Fibroblast of upper back skin (primary cell): Measurements from ENCODE around the gene HSPBAP1.
A peak's percentile ranks its signal among the peaks of the same experiment; 100 is the strongest.
"Not testable (repeated sequence)": the region's sequence is repeated elsewhere in the genome, so short reads cannot be mapped to it uniquely, and the experiment has no call there.

Experiments
- DNase-seq: peaks from one replicate; pipeline ENCODE4 v3.0.0-alpha.2; 2013

HSPBAP1 gene

GRCh38 chr3:122784436-122784835 lies 9.2 kb downstream of the HSPBAP1 start:
- DNase-seq, result peak; percentile 68

- no peak for DNase-seq
These were observed 10.8 kb downstream of the HSPBAP1 start for GRCh38 chr3:122782804-122783203.

GRCh38 chr3:122777563-122777962 lies 16.1 kb downstream of the HSPBAP1 start:
- DNase-seq, result no peak

- no peak for DNase-seq
These were observed 16.8 kb downstream of the HSPBAP1 start for GRCh38 chr3:122776675-122777468.

- no peak for DNase-seq
These were observed 19.1 kb downstream of the HSPBAP1 start for GRCh38 chr3:122774564-122774963.

DNA sequence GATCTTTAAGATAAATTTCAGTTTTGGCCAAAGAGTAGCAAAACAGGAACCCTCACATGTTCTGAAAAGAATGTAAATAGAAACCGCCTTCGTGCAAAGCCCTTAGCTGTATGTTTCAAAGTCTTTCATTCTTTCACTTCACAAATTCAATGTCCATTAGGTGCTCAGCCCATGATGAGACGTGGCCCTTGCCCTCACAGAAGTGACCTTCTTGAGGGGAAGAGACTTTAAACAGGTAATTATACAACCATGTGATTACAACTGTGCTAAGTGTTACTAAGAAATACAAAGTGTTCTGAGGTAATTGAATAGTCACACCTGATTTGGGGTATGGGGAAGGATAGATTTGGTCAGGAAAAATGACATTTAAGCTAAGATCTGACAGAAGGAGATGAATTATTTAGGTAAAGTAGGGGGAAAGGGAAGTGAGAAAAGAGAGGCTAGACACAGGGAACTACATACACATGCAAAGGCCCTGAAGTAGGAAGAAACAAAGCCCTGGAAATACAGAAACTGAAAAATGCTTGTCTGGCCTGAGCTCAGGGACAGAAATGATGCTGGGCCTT lies 19.6 kb downstream of the HSPBAP1 start:
- no peak for DNase-seq

- DNase-seq, result no peak
These were observed 20.8 kb downstream of the HSPBAP1 start for GRCh38 chr3:122772827-122773226.

DNA sequence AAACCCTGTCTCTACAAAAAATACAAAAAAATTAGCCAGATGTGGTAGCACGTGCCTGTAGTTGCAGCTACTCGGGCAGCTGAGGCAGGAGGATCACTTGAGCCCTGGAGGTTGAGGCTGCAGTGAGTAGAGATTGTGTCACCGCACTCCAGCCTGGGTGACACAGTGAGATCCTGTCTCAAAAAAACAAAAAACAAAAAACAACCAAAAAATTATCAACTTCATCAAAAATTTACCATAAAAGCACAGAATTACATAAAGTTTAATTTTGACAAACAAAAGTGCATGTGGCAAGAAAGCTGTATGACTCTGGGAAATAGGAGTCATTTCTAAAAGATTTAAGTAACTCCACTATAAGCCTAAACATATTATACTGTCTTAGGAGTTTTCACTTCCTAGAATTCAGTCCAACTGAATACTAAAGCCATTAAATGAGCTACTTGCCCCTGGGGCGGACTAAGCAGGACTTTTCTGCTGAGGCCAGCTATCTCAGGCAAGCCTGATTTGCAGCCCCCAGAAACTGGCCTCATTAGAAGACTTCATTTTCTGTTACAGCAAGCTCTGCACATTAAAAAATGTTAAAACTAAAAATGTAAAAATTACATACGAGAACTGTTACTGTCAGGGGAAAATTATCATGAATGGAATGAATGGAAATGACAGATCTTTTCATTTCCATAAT lies 23.0 kb downstream of the HSPBAP1 start:
- no peak for DNase-seq

- DNase-seq, result no peak
These were observed 25.9 kb downstream of the HSPBAP1 start for GRCh38 chr3:122767540-122768372.

GRCh38 chr3:122766430-122766829 lies 27.2 kb downstream of the HSPBAP1 start:
- no peak for DNase-seq

DNA sequence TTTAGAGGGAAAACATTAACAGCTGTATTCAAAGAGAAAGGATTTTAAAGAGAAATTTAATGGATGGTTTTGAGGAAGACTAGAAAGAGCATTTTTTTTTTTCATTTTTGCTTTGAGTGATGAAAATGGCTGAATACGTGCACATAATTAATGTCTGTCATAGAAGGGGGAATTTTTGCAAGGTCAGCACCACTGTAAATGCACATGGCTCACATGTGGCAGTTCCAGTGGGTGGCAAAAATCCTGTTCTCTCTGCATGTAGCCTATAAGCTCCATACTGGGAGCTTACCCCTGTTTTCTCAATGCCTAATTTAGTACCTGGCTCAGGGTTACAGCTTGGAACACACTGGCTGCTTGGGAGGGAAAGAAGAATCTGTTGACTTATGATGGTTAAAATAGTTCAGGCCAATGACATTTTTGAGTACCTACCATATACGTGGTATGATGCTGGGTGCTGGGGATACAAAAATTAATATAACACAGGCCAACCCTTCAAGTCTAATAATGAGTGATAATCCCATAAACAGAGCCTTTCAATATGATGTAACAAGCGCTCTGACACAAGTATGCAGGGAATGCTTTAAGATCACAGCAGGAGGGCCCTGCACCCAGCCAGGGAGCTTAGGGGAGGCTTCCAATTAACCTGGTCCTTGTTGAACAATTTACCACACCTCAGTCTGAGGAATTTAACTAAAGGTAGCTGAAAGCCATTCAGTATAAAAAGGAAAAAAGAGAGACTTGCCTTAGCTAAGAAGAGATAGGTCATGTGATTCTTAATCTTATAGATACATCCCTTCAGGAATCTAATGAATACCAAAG lies 33.0 kb downstream of the HSPBAP1 start:
- peak; percentile 69 for DNase-seq

DNA sequence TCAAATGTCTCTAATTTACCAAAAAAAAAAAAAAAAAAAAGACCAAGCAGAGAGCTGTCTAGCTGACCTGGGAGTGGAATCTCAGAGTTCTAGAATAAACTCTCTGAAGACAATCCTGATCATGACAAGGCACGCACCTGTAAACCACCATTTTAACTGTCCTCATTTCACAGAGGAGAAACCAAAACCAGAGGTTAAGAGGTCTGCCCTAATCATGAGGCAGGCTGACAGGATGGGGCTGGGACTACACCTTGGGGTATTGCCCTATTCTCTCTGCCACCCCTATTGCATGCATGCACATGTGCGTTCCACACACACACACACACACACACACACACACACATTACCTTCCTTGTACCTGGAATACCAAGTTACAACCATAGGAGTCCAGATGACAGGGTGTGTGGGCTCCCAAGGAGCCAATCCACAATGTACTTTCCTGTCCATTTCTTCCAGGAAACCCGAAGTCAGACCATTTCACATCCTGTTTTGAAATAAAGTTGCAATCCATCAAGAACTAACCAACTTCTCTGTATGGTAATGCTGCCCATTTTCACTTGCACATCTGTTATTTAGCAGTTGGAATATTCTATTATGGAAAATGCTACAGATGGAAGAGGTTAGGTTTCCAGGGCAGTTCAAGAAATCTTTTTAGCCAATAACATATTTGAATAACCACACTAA lies 34.6 kb downstream of the HSPBAP1 start:
- DNase-seq, result peak; percentile 57

- DNase-seq, result no peak
These were observed 38.1 kb downstream of the HSPBAP1 start for GRCh38 chr3:122755491-122755890.

GRCh38 chr3:122754929-122755328 lies 38.7 kb downstream of the HSPBAP1 start:
- DNase-seq, result peak; percentile 48

GRCh38 chr3:122748347-122748746 lies 45.3 kb downstream of the HSPBAP1 start:
- DNase-seq, result no peak

DNA sequence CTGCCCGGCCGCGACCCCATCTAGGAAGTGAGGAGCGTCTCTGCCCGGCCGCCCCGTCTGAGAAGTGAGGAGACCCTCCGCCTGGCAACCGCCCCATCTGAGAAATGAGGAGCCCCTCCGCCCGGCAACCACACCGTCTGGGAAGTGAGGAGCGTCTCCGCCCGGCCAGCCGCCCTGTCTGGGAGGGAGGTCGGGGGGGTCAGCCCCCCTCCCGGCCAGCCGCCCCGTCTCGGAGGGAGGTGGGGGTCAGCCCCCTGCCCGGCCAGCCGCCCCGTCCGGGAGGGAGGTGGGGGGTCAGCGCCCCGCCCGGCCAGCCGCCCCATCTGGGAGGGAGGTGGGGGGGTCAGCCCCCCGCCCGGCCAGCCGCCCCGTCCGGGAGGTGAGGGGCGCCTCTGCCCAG lies 46.3 kb downstream of the HSPBAP1 start:
- DNase-seq, result not testable (repeated sequence)

GRCh38 chr3:122745369-122746021 lies 48.1 kb downstream of the HSPBAP1 start:
- peak; percentile 71 for DNase-seq

DNA sequence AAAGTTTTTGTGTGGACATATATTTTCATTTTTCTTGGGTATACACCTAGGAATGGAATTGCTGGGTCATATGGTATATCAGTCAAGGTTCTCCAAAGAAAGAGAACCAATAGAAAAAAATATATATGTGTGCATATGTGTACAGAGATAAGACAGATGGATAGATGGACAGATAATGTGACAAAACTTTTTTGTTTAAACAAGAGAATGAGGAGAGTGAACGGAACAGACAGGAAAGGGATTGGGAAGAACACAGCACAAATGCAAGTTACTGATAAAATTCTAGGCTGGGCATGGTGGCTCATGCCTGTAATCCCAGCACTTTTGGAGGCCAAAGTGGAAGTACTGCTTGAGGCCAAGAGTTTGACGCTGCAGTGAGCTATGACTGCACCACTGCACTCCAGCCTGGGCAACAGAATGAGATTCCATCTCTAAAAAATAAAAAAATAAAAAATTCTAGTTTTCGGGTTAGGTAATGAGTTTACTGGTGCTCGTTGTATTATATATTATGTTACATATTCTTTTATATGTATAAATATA lies 50.0 kb downstream of the HSPBAP1 start:
- DNase-seq, result no peak

DNA sequence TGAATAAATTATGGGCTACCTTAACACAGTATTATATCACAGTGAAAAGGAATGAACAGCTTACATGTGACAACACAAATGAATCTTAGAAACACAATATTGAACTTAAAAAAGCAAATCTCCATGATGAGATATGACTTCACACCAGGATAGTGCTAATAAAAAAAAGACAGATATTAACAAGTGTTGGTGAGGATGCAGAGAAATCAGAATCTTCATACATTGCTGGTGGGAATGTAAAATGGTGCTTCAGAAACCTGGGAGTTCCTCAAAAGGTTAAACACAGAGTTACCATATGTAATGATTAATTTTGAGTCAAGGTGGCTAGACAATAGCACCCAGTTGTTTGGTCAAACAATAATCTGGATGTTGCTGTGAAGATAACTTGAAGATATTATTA lies 51.4 kb downstream of the HSPBAP1 start:
- DNase-seq, result no peak

GRCh38 chr3:122739172-122739571 lies 54.5 kb downstream of the HSPBAP1 start:
- DNase-seq, result no peak
